ENCODE results near the gene GAREM1. TPM values are rescaled to one million over a fixed set of nuclear protein-coding genes. Genes with fewer than 3 reads are reported as not detected.

GAREM1 gene
- total RNA-seq, 4 donors from 2014 or later, result 42.9 to 70.8 (median 52.6) TPM

DNA sequence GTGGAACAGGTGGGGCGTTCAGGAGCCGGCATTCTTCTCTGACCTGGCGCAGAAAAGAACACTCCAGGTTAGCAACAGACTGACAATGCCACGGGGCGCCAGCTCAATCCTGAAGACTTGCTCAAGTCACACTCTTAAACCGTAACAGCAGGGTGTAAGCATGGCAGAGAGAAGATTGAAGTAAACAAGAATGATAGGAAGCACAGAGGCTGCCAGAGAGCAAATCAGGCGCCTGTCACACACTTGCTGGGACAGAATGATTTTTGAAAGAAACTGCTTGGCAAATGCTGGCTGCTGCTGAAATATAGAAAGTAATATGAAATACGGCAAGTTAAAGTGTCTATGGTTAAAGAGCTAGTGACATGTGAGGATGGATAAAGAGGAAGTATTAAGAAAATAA is 200.3 kb downstream of the GAREM1 start:
- H3K9me3 ChIP-seq, result no peaks in the 10 kb centered on the region
- no peak overlapping the region for H3K4me3 ChIP-seq
- H3K27ac ChIP-seq, result no peak overlapping the region
- H3K36me3 ChIP-seq, result peaks cover 28% of the 10 kb centered on the region
- 97% methylated on average over 8 of the region's 8 CpGs for WGBS
- DNase-seq (ENCODE audit: low spot score in 2 of 2), result no peak
- H3K27me3 ChIP-seq, result no peaks in the 10 kb centered on the region
- TF ChIP-seq POLR2AphosphoS5 (IDR thresholded peaks at IDR 0.05), result no peak
- H3K4me1 ChIP-seq, result peaks cover 2% of the 10 kb centered on the region

DNA sequence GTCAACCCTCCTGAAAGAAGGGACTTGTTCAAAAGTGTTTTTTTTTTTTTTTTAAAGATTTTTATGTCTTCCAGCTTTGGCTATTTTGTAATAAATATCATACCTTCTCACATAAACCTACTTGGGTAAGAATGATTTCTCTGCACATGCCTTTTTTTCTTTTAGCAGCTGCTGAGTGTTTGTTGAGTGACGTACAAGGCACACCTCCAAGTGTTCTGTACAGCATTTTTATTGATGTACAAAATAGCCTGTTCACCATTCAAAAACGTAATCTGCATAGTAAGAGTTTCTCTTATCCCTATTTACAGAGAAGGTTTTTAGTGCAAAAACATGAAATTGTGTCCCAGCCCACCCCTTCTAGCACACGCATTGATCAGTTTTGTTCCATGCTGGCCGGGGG is 203.2 kb downstream of the GAREM1 start:
- TF ChIP-seq POLR2A (IDR thresholded peaks at IDR 0.05), result no peak
- TF ChIP-seq POLR2AphosphoS5 (IDR thresholded peaks at IDR 0.05), result no peak
- no peak for TF ChIP-seq EP300 (IDR thresholded peaks at IDR 0.05)
- TF ChIP-seq, protein P1, sequence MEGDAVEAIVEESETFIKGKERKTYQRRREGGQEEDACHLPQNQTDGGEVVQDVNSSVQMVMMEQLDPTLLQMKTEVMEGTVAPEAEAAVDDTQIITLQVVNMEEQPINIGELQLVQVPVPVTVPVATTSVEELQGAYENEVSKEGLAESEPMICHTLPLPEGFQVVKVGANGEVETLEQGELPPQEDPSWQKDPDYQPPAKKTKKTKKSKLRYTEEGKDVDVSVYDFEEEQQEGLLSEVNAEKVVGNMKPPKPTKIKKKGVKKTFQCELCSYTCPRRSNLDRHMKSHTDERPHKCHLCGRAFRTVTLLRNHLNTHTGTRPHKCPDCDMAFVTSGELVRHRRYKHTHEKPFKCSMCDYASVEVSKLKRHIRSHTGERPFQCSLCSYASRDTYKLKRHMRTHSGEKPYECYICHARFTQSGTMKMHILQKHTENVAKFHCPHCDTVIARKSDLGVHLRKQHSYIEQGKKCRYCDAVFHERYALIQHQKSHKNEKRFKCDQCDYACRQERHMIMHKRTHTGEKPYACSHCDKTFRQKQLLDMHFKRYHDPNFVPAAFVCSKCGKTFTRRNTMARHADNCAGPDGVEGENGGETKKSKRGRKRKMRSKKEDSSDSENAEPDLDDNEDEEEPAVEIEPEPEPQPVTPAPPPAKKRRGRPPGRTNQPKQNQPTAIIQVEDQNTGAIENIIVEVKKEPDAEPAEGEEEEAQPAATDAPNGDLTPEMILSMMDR (IDR thresholded peaks at IDR 0.05), result no peak
- no peaks in the 10 kb centered on the region for H3K9me3 ChIP-seq
- H3K4me1 ChIP-seq, result peaks cover 2% of the 10 kb centered on the region
- no peaks in the 10 kb centered on the region for H3K27me3 ChIP-seq
- H3K36me3 ChIP-seq, result peaks cover 28% of the 10 kb centered on the region
- H3K27ac ChIP-seq, result no peak overlapping the region
- no peak for DNase-seq (ENCODE audit: low spot score in 2 of 2)
- no peak overlapping the region for H3K4me3 ChIP-seq
- WGBS, result 90% methylated on average over 4 of the region's 4 CpGs

DNA sequence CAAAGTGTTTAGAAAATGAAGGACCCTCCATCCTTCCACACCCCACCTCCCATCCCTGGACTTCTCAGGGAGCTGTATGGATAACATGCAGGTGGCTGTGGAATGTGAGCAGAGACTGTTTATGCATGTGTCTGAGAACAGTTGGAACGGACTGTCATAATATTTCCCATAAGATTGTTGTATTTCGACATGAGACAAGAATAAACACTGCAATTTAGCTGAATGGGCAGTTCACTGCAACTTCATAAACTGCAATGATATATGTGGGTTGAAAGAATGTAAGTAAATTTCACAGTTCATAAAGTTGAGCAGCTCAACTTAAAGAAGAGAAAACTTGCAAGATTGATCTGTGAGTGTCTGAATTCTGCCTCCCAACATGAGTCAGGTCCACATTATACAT is 206.3 kb downstream of the GAREM1 start:
- no peaks in the 10 kb centered on the region for H3K27me3 ChIP-seq
- no peak for DNase-seq (ENCODE audit: low spot score in 2 of 2)
- no peaks in the 10 kb centered on the region for H3K4me1 ChIP-seq
- H3K4me3 ChIP-seq, result no peak overlapping the region
- H3K36me3 ChIP-seq, result peaks cover 21% of the 10 kb centered on the region
- no peaks in the 10 kb centered on the region for H3K9me3 ChIP-seq
- H3K27ac ChIP-seq, result no peak overlapping the region
- TF ChIP-seq, protein P1 (IDR thresholded peaks at IDR 0.05), result no peak
- no peak for TF ChIP-seq POLR2A (IDR thresholded peaks at IDR 0.05)
- TF ChIP-seq EP300 (IDR thresholded peaks at IDR 0.05), result no peak
- no peak for TF ChIP-seq POLR2AphosphoS5 (IDR thresholded peaks at IDR 0.05)
- 79% methylated on average over 2 of the region's 2 CpGs for WGBS

DNA sequence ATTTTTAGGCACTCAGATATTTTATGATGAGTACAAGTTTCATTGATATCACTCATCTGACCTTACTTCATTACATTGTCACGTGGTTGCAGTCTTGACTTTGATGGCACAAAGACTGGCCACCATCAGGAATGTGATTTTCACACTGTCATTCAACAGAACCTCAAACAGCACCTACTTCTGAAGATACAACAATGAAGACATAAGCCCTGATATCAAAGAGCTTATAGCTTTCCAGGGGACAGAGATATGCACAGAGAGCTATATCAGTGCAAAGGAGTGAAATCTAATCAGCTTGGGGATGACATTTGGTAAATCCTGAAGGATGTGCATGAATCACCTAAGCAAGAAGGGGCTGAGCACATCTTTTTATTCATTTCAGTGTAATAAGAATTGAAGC is 208.6 kb downstream of the GAREM1 start:
- no peaks in the 10 kb centered on the region for H3K36me3 ChIP-seq
- DNase-seq (ENCODE audit: low spot score in 2 of 2), result no peak
- no peaks in the 10 kb centered on the region for H3K27me3 ChIP-seq
- no peaks in the 10 kb centered on the region for H3K4me1 ChIP-seq
- WGBS, result 88% methylated on average over 1 of the region's 1 CpG
- TF ChIP-seq EP300 (IDR thresholded peaks at IDR 0.05) (no peak), POLR2AphosphoS5 (IDR thresholded peaks at IDR 0.05) (no peak), POLR2A (IDR thresholded peaks at IDR 0.05) (no peak)
- TF ChIP-seq, protein P1 (IDR thresholded peaks at IDR 0.05), result no peak
- no peak overlapping the region for H3K4me3 ChIP-seq
- H3K27ac ChIP-seq, result no peak overlapping the region
- H3K9me3 ChIP-seq, result no peaks in the 10 kb centered on the region

DNA sequence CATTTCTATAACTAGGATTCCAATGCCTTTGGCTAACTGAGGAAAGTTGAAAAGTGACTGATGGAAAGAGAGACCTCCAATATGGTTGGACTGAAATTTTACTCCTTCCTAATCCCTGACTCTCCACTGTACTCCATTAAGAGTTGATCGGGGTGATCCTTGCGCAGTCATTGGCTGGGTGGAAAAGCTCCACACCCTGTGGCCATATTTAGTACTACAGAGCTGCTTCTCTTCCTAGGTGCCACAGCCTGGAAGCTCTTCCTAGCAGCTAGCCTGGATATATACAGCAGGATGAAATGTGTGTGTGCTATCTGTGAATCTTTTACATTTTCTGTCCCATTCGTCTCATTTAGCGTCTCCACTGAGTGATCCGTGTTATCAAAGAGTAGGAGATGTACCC is 209.7 kb downstream of the GAREM1 start:
- TF ChIP-seq POLR2A (IDR thresholded peaks at IDR 0.05), result no peak
- TF ChIP-seq, protein P1 (IDR thresholded peaks at IDR 0.05), result no peak
- TF ChIP-seq POLR2AphosphoS5 (IDR thresholded peaks at IDR 0.05), result no peak
- no peak for TF ChIP-seq EP300 (IDR thresholded peaks at IDR 0.05)
- no peaks in the 10 kb centered on the region for H3K9me3 ChIP-seq
- no peaks in the 10 kb centered on the region for H3K36me3 ChIP-seq
- H3K4me3 ChIP-seq, result no peak overlapping the region
- no peaks in the 10 kb centered on the region for H3K4me1 ChIP-seq
- DNase-seq (ENCODE audit: low spot score in 2 of 2), result no peak
- H3K27ac ChIP-seq, result no peak overlapping the region
- WGBS, result 96% methylated on average over 5 of the region's 5 CpGs
- H3K27me3 ChIP-seq, result no peaks in the 10 kb centered on the region

DNA sequence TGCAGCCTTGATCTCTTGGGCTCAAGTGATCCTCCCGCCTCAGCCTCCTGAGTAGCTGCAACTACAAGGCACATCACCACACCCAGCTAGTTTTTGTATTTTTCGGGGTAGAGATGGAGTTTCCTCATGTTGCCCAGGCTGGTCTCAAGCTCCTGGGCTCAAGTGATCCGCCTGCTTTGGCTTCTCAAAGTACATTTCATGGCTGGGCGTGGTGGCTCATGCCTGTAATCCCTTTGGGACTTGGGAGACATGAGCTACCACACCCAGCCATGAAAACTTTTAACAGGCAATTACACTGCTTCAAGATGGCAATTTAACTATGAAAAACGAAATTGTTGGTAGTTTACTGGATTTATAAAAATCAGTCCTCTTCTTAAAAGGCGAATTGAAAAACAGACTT is 211.1 kb downstream of the GAREM1 start:
- Histone ChIP-seq H3K27me3 (no peaks in the 10 kb centered on the region), H3K4me1 (no peaks in the 10 kb centered on the region), H3K36me3 (no peaks in the 10 kb centered on the region), H3K27ac (no peak overlapping the region), H3K4me3 (no peak overlapping the region), H3K9me3 (no peaks in the 10 kb centered on the region)
- DNase-seq (ENCODE audit: low spot score in 2 of 2), result no peak
- TF ChIP-seq, protein P1 (IDR thresholded peaks at IDR 0.05), result no peak
- TF ChIP-seq POLR2A (IDR thresholded peaks at IDR 0.05) (no peak), EP300 (IDR thresholded peaks at IDR 0.05) (no peak), POLR2AphosphoS5 (IDR thresholded peaks at IDR 0.05) (no peak)
- WGBS, result 75% methylated on average over 6 of the region's 6 CpGs
